H1 (cell line): Measurements from ENCODE around the gene AGO3. TPM values are rescaled to one million over a fixed set of nuclear protein-coding genes. Genes with fewer than 3 reads are reported as not detected.

Source experiments
- CTCF ChIA-PET: fragments of 300-600 bp; sonication (Branson Sonifier 250); formaldehyde crosslinking; loops from one replicate; lab custom pipeline; 2021; ENCODE audit not compliant: partially characterized antibody; lab: Charles Lee
- POLR2A ChIA-PET: fragments of 300-600 bp; sonication (Branson Sonifier 250); formaldehyde crosslinking; loops from one replicate; lab custom pipeline; 2021; ENCODE audit warnings: inconsistent platforms; ENCODE audit not compliant: partially characterized antibody; lab: Charles Lee
- DNase-seq, 2 experiments: peaks; one replicate each; pipeline versions ENCODE4 v3.0.0 to v3.0.0-alpha.2; 2010 to 2022; ENCODE audit warnings: low spot score in 2 of 2, low read depth in 1 of 2, mixed read lengths in 1 of 2
- FAIRE-seq: peaks from 2 replicates; lab custom pipeline; 2011; peaks lifted over from hg19 to GRCh38; lab: Jason Lieb, UNC
- H2AFZ ChIP-seq: 2 replicates; pipeline ENCODE4 v1.8.1; 2012; ENCODE audit warnings: low read length, inconsistent platforms
- H2AK5ac ChIP-seq: 2 replicates; pipeline ENCODE4 v1.6.1; 2013; ENCODE audit warnings: low read depth, low read length
- H2BK120ac ChIP-seq: replicated peaks from 2 replicates; pipeline ENCODE3; 2013; ENCODE audit warnings: low read depth, low read length, inconsistent platforms
- H2BK12ac ChIP-seq: 2 replicates; pipeline ENCODE4 v1.6.1; 2013; ENCODE audit warnings: low read depth, low read length
- H2BK15ac ChIP-seq: 2 replicates; pipeline ENCODE4 v1.6.1; 2013; ENCODE audit warnings: low read length
- H2BK20ac ChIP-seq: 2 replicates; pipeline ENCODE4 v1.6.1; 2013; ENCODE audit warnings: low read length
- H2BK5ac ChIP-seq: 2 replicates; pipeline ENCODE4 v1.6.1; 2013; ENCODE audit warnings: low read depth, low read length
- H3K14ac ChIP-seq: 2 replicates; pipeline ENCODE4 v1.6.1; 2013; ENCODE audit warnings: inconsistent platforms; ENCODE audit not compliant: insufficient read length
- H3K18ac ChIP-seq: 2 replicates; pipeline ENCODE4 v1.6.1; 2013; ENCODE audit warnings: low read length; ENCODE audit errors: extremely low read depth
- H3K23ac ChIP-seq: 2 replicates; pipeline ENCODE4 v1.6.1; 2013; ENCODE audit warnings: inconsistent platforms; ENCODE audit not compliant: insufficient read length
- H3K23me2 ChIP-seq: 2 replicates; pipeline ENCODE4 v1.6.1; 2013; ENCODE audit warnings: low read depth, low read length
- H3K27ac ChIP-seq: 2 replicates; pipeline ENCODE4 v1.6.1; 2011; ENCODE audit warnings: low read depth, low read length, inconsistent platforms
- H3K27me3 ChIP-seq, 4 experiments: replicated peaks in 1 of 4; 1 replicate in 1 of 4; 2 replicates in 3 of 4; pipeline versions ENCODE4 v1.6.1 to v1.8.1; 2011 to 2013; ENCODE audit warnings: low read length in 3 of 4, mild to moderate bottlenecking in 3 of 4, inconsistent platforms in 2 of 4, mixed read lengths in 2 of 4, moderate library complexity in 1 of 4; ENCODE audit not compliant: control insufficient read depth in 3 of 4, insufficient read depth in 3 of 4; ENCODE audit errors: extremely low read depth in 1 of 4
- H3K36me3 ChIP-seq, 4 experiments: 2 replicates each; pipeline versions ENCODE4 v1.6.1 to v1.8.1; 2011 to 2013; ENCODE audit warnings: mild to moderate bottlenecking in 4 of 4, low read length in 3 of 4, moderate library complexity in 2 of 4, control low read depth in 1 of 4, inconsistent platforms in 1 of 4; ENCODE audit not compliant: insufficient read depth in 4 of 4, control insufficient read depth in 2 of 4
- H3K4ac ChIP-seq: replicated peaks from 2 replicates; pipeline ENCODE3; 2013; ENCODE audit warnings: low read length, low read depth, mixed read lengths, inconsistent platforms; ENCODE audit not compliant: insufficient read length
- H3K4me1 ChIP-seq, 4 experiments: replicated peaks in 1 of 4; 1 replicate in 1 of 4; 2 replicates in 3 of 4; pipeline versions ENCODE4 v1.6.1 to v1.8.1; 2011 to 2013; ENCODE audit warnings: low read length in 3 of 4, inconsistent platforms in 2 of 4, mixed read lengths in 1 of 4; ENCODE audit not compliant: insufficient read depth in 4 of 4, control insufficient read depth in 3 of 4
- H3K4me2 ChIP-seq, 2 experiments: 2 replicates each; pipeline versions ENCODE4 v1.6.1 to v1.8.1; 2011 to 2013; ENCODE audit warnings: low read depth in 2 of 2, low read length in 2 of 2, control low read depth in 1 of 2, inconsistent platforms in 1 of 2, mild to moderate bottlenecking in 1 of 2; ENCODE audit not compliant: insufficient read depth in 1 of 2
- H3K4me3 ChIP-seq, 4 experiments: fragments of 200-600, 300-600 bp in 1 of 4; sonication (generic), shearing (Covaris generic), sonication (Bioruptor Twin) in 1 of 4; 2 replicates each; pipeline versions ENCODE4 v1.5.1 to v1.8.1; 2011 to 2016; ENCODE audit warnings: low read length in 4 of 4, low read depth in 3 of 4, control low read depth in 2 of 4, inconsistent platforms in 2 of 4, mild to moderate bottlenecking in 2 of 4, mixed read lengths in 1 of 4, moderate library complexity in 1 of 4; ENCODE audit not compliant: insufficient read depth in 2 of 4; ENCODE audit errors: extremely low read depth in 1 of 4
- H3K56ac ChIP-seq: replicated peaks from 2 replicates; pipeline ENCODE3; 2013; ENCODE audit warnings: low read depth, mild to moderate bottlenecking, mixed read lengths, low read length, inconsistent platforms; ENCODE audit not compliant: insufficient read length
- H3K79me1 ChIP-seq: 2 replicates; pipeline ENCODE4 v1.6.1; 2013; ENCODE audit warnings: low read depth, low read length, control low read depth
- H3K79me2 ChIP-seq, 2 experiments: 2 replicates each; pipeline versions ENCODE4 v1.6.1 to v1.8.1; 2012 to 2013; ENCODE audit warnings: low read length in 2 of 2, mild to moderate bottlenecking in 2 of 2, inconsistent platforms in 1 of 2; ENCODE audit not compliant: insufficient read depth in 2 of 2, control insufficient read depth in 1 of 2
- H3K9ac ChIP-seq, 4 experiments: replicated peaks in 1 of 4; 1 replicate in 1 of 4; 2 replicates in 3 of 4; pipeline versions ENCODE4 v1.6.1 to v1.8.1; 2011 to 2013; ENCODE audit warnings: low read depth in 3 of 4, low read length in 3 of 4, control low read depth in 2 of 4, mild to moderate bottlenecking in 2 of 4, moderate library complexity in 2 of 4, inconsistent platforms in 1 of 4; ENCODE audit errors: extremely low read depth in 1 of 4
- H3K9me3 ChIP-seq, 2 experiments: 2 replicates each; pipeline versions ENCODE4 v1.6.1 to v1.8.1; 2012 to 2013; ENCODE audit warnings: mild to moderate bottlenecking in 2 of 2, moderate library complexity in 2 of 2, control low read depth in 1 of 2, inconsistent platforms in 1 of 2, low read depth in 1 of 2, low read length in 1 of 2, mixed read lengths in 1 of 2; ENCODE audit not compliant: insufficient read depth in 2 of 2
- H4K20me1 ChIP-seq, 2 experiments: replicated peaks in 1 of 2; 2 replicates each; pipeline versions ENCODE3 to v1.8.1; 2011 to 2013; ENCODE audit warnings: inconsistent platforms in 2 of 2, low read length in 2 of 2, mild to moderate bottlenecking in 1 of 2; ENCODE audit not compliant: insufficient read depth in 2 of 2, control insufficient read depth in 1 of 2
- H4K5ac ChIP-seq: 2 replicates; pipeline ENCODE4 v1.6.1; 2013; ENCODE audit warnings: low read length, low read depth, mixed read lengths, inconsistent platforms; ENCODE audit not compliant: insufficient read length
- H4K8ac ChIP-seq: 2 replicates; pipeline ENCODE4 v1.8.0; 2013; ENCODE audit warnings: mild to moderate bottlenecking, moderate library complexity, low read length, inconsistent platforms; ENCODE audit not compliant: insufficient read depth; ENCODE audit errors: extremely low read depth
- H4K91ac ChIP-seq: replicated peaks from 2 replicates; pipeline ENCODE3; 2013; ENCODE audit warnings: low read length, mixed read lengths, inconsistent platforms; ENCODE audit not compliant: insufficient read length
- EZH2 ChIP-seq: fragments of 200-600 bp; sonication (generic); IDR thresholded peaks from 2 replicates; pipeline ENCODE4 v1.7.1; 2012; ENCODE audit warnings: low read depth, mild to moderate bottlenecking, moderate library complexity, low read length, inconsistent platforms; ENCODE audit not compliant: severe bottlenecking
- JUND ChIP-seq: IDR thresholded peaks from 2 replicates; pipeline ENCODE4 v1.6.1; 2011; ENCODE audit warnings: mild to moderate bottlenecking, improper control_type of control experiment, low read length
- POLR2A ChIP-seq, 2 experiments: IDR thresholded peaks; 1 replicate in 1 of 2; 2 replicates in 1 of 2; pipeline ENCODE4 v1.6.1; 2011; ENCODE audit warnings: low read depth in 2 of 2, low read length in 2 of 2, mild to moderate bottlenecking in 2 of 2; ENCODE audit errors: control extremely low read depth in 1 of 2
- RNF2 ChIP-seq: fragments of 200-900, 300-1000 bp; sonication (generic); IDR thresholded peaks from 2 replicates; pipeline ENCODE4 v1.7.1; 2016; ENCODE audit warnings: borderline replicate concordance, low read depth, mild to moderate bottlenecking, antibody characterized with exemption, low read length; ENCODE audit not compliant: poor library complexity, severe bottlenecking; ENCODE audit errors: missing control alignments
- SRF ChIP-seq: IDR thresholded peaks from 2 replicates; pipeline ENCODE4 v1.6.1; 2011; ENCODE audit warnings: mild to moderate bottlenecking, low read depth, low read length, moderate library complexity
- TBP ChIP-seq: IDR thresholded peaks from 2 replicates; pipeline ENCODE4 v1.6.1; 2011; ENCODE audit warnings: low read depth, low read length, improper control_type of control experiment
- WGBS, 2 experiments: shearing (Covaris generic) in 1 of 2; methylation state at CpG; one replicate each; pipeline versions ENCODE4 v1.1.6 to v1.1.7; 2013 to 2015; ENCODE audit warnings: low lambda C conversion rate in 2 of 2, mixed read lengths in 2 of 2, inconsistent platforms in 1 of 2, low coverage in 1 of 2, missing lambda C conversion rate in 1 of 2; ENCODE audit not compliant: insufficient replicate concordance in 2 of 2, insufficient coverage in 1 of 2, insufficient read length in 1 of 2; ENCODE audit errors: extremely low coverage in 1 of 2, missing lambda C conversion rate in 1 of 2; 5-methylcytosine and 5-hydroxymethylcytosine counted together
- polyA plus RNA-seq, 7 experiments: library from polyadenylated mRNA; depleted of rRNA in 3 of 7; stranded (reverse) in 5 of 7; unstranded in 2 of 7; fragments of >200 nt in 5 of 7; fragments of 200-250 nt in 2 of 7; gene quantifications; 1 replicate in 5 of 7; 2 replicates in 1 of 7; 4 replicates in 1 of 7; pipeline versions ENCODE4 v1.2.1 to v1.2.3, GENCODE V29; 2011 to 2013; ENCODE audit warnings: missing spikeins in 2 of 7, mixed read lengths in 2 of 7
- total RNA-seq: library from RNA; stranded (reverse); fragmentation: NEBNext Ultra II Directional; extraction: Animal tissue kit (Norgen Biotek cat#: 25700); gene quantifications from 2 replicates; pipeline ENCODE4 v1.2.1, GENCODE V29; 2021
- TF ChIP-seq, protein P1 (sequence below), 3 experiments: IDR thresholded peaks; 1 replicate in 2 of 3; 2 replicates in 1 of 3; pipeline versions ENCODE4 v1.5.1 to v1.6.1; 2011; ENCODE audit warnings: low read length in 3 of 3, mild to moderate bottlenecking in 3 of 3, inconsistent platforms in 2 of 3, low read depth in 1 of 3, moderate library complexity in 1 of 3; ENCODE audit not compliant: insufficient read depth in 1 of 3; ENCODE audit errors: control extremely low read depth in 1 of 3

AGO3 gene
- total and polyA plus RNA-seq, 2 of the 8 experiments (the other 6 are each of a cell fraction or from before 2014, with no cell fraction given): 10.7 to 26.4 TPM

DNA sequence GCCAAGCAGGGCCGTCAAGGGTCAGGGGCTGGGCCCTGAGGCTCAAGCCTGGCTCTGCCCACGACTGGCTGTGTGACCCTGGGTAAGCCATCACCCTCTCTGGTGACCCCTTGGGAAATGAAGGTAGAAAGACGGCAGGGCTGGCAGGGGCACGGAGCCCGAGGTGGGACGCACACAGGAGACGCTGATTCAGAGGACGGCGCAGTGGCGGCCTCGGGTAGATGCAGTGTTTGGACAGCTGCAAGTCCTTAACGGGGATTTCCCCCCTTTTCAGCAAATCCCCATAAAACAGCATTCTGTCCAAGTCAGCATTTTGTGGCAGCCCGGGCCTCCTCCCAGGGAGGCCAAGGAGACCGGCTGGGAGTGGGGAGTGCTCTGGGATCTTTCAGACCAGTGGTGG, 177.4 kb downstream of the AGO3 start:
- Histone ChIP-seq H3K9me3 (no peaks in the 10 kb centered on the region), H4K91ac (no peak overlapping the region), H4K5ac (no peak overlapping the region), H3K4ac (no peak overlapping the region), H2AK5ac (no peak overlapping the region), H2BK5ac (no peak overlapping the region), H3K23me2 (no peaks in the 10 kb centered on the region), H2BK12ac (no peak overlapping the region), H3K79me1 (no peaks in the 10 kb centered on the region), H3K27ac (no peak overlapping the region), H3K23ac (no peak overlapping the region), H4K8ac (no peak overlapping the region), H3K14ac (no peak overlapping the region), H3K4me3 (no peak overlapping the region), H3K79me2 (no peaks in the 10 kb centered on the region), H3K18ac (no peak overlapping the region), H3K27me3 (no peaks in the 10 kb centered on the region), H3K4me2 (no peak overlapping the region), H3K4me1 (no peaks in the 10 kb centered on the region), H3K36me3 (no peaks in the 10 kb centered on the region), H2AFZ (no peak overlapping the region), H2BK15ac (no peak overlapping the region), H3K56ac (no peak overlapping the region), H2BK20ac (no peak overlapping the region), H3K9ac (no peak overlapping the region), H4K20me1 (no peaks in the 10 kb centered on the region), H2BK120ac (no peak overlapping the region)
- CTCF ChIA-PET: interaction anchor here (0.5 to 32.6 kb wide), 4 partner anchors 9 to 83 kb away, joined by 5 to 738 read pairs (median 40); no protein-coding TSS in a partner anchor
- WGBS, 2 experiments: 94% methylated on average over 13 of the region's 14 CpGs; no CpG with 5 or more reads in 1 of the 2 experiments
- no peak for FAIRE-seq
- DNase-seq: no peak
- POLR2A ChIA-PET: interaction anchor here (0.7 kb wide), 1 partner anchor 71 kb away, joined by 3 read pairs; no protein-coding TSS in a partner anchor
- no peak for TF ChIP-seq TBP
- no peak for TF ChIP-seq RNF2
- no peak for TF ChIP-seq SRF
- TF ChIP-seq, protein P1, sequence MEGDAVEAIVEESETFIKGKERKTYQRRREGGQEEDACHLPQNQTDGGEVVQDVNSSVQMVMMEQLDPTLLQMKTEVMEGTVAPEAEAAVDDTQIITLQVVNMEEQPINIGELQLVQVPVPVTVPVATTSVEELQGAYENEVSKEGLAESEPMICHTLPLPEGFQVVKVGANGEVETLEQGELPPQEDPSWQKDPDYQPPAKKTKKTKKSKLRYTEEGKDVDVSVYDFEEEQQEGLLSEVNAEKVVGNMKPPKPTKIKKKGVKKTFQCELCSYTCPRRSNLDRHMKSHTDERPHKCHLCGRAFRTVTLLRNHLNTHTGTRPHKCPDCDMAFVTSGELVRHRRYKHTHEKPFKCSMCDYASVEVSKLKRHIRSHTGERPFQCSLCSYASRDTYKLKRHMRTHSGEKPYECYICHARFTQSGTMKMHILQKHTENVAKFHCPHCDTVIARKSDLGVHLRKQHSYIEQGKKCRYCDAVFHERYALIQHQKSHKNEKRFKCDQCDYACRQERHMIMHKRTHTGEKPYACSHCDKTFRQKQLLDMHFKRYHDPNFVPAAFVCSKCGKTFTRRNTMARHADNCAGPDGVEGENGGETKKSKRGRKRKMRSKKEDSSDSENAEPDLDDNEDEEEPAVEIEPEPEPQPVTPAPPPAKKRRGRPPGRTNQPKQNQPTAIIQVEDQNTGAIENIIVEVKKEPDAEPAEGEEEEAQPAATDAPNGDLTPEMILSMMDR (IDR thresholded peaks at IDR 0.05; ENCODE audit: control extremely low read depth in 1 of 3, insufficient read depth in 1 of 3, low read depth in 1 of 3, low read length in 3 of 3): no peak
- TF ChIP-seq POLR2A (IDR thresholded peaks at IDR 0.05; ENCODE audit: control extremely low read depth in 1 of 2, low read depth in 2 of 2, low read length in 2 of 2): no peak
- no peak for TF ChIP-seq EZH2
- TF ChIP-seq JUND: no peak
